ENCODE data around the gene ZNF385C.

The ZNF385C gene

DNA sequence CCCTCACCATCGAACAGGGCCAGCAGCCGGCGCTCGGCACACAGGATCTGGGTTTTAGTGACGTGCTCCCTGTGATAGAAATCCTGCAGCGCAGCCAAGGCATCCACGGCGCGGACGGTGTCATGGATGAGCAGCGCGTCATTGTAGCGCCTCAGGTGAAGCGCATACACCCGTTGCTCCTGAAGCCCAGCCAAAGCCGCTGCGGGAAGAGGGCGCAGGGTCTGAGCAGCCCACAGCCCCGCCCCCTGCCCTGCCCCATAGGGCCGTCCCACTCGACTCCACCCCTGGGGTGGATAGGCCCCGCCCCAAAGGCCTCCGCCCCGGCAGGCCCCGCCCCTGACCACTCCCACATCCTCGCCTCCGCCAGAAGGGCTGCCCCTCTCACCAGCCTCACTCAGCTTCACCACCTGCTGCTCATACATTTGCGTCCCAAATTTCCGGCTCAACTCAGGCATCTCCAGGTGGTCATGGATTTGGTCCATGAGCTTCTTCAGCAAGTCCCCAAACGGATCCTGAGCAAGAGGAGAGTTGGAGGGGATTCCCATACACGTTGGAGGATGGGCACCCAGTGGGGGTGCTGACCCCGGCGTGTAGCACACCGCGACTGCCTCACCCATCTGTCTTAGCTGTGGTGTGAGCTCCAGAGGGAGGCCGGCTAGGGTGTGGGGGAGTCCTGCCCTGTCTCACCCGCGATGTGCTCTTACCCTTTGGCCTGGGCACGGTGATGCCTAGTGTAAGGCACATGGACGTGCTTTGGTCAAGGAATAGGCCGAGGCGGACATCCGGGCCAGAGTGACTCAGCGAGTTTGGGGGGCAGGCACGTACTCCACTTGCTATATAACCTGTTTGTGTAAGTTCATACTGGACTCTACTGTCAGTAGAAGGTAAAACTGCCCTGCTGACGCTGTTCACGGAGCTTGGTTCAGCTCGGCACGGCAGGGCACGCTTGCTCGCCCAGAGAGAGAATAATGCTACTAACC is 9.6 kb upstream of the ZNF385C start:
- peak; percentile 93 for DNase-seq (ENCODE audit: low spot score)

DNA sequence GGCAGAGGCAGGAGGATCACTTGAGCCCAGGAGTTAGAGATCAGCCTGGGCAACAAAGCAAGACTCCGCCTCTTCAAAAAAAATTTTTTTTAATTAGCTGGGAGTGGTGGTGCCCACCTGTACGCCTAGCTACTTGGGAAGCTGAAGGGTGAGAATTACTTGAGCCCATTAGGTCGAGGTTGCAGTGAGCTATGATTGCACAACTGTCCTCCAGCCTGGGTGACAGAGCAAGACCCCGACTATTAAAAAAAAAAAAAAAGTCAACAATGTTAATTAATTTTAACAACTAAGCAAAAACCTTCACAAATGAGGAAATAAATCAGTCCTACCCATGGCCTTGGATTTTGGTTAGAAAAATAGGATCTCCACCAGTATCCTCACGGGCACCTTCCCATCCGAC is 8.9 kb upstream of the ZNF385C start:
- no peak for DNase-seq (ENCODE audit: low spot score)

DNA sequence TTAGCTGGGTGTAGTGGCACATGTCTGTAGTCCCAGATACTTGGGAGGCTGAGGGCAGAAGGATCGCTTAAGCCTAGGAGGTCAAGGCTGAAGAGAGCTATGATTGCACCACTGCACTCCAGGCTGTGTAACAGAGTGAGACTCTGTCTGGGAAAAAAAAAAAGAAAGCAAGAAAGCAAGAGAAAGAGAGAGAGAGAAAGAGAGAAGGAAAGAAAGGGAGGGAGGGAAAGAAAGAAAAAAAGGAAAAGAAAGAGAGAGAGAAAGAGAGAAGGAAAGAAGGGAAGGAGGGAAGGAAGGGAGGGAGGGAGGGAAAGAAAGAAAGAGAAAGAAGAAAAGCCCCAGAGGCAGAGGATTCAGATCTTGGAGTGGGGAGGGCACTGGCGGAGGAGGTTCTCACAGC is 7.7 kb upstream of the ZNF385C start:
- DNase-seq (ENCODE audit: low spot score) = no peak

DNA sequence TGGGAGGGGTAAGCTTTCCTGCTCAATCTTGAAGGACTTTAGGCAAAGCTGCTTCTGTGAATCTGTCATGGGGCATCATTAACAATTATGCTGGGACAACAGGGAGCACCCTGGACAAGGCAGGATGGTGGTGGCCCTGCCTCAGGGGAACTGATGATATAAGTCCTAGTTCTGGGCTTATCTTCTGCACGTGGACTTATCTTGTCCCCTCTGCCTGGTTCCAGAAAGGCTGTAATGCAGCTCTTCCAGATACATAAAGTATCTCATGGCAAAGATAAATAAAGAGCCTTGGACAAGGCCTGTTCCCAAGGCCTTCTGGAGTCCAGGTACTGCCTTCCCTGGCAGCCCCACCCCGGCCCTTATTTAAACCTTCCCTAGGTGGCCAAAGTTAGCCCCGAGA is 6.0 kb upstream of the ZNF385C start:
- no peak for DNase-seq (ENCODE audit: low spot score)

DNA sequence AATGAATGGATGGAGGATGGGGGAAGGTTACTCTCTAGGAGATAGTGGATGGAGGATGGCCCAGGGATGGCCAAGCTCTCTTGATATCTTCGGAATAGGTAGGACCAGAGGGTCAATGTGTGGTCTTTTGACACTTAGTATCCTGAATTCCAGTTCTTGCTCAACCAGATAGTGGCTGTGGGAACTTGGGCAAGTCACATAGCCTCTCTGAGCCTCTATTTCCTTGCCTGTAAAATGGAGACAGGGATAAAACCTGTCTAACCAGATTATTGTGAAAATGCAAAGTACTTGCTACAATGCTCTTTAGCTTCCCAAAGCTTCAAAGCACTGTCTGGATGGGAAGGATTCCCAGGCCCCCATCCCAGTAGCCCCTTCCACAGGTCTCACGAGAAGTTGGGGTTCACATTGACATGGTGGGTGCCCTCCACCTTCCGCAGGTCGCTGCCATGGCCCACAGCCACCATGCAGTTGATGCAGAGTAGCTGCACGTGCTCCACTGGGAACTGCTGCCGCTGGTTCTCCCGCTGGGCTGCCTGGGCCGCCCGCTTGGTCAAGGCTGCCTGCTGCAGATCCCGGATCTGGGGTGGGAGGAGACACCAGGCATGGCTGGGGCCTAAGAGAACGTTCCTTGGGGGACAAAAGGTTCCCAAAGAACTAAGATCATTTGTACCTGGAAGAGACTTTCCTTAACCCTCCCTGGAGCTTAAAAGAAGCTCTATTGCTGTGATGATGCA is 5.1 kb upstream of the ZNF385C start:
- no peak for DNase-seq (ENCODE audit: low spot score)

DNA sequence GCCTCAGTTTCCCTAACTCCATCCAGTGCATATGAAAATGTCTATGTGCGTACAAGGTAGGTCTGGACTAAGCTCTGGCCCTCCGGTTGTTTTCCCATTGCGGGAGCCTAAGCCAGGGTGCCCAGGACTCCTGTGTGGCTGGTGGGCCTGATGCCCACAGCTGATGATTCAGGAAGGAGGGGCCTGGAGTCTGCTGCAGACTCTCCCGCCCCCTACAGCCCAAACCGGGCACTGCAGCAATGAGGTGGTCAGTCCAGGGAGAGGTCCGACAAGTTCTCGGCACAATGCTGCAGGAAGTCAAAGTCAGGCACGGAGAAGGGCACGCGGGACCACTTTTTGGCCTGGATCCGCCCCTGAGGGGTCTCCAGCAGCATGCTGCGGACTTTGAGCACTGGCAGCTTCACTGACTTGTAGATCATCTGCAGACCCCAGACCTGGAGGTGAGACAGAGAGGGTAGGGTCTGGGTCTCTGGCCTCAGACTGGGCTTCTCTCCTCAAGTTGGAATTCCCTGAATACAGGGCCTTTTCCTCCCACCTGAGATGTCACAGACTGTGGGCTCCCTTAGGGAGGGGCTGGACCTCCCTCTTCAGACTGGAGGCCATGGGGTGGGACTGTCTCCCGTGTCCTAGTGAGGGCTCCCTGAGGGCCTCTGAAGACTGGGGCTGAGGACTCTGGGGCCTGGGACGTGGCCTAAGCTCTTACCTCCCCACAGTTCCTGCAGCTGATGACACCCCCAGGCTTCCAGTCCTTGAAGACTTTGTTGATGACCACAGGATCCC is 3.4 kb upstream of the ZNF385C start:
- peak; percentile 73 for DNase-seq (ENCODE audit: low spot score)

DNA sequence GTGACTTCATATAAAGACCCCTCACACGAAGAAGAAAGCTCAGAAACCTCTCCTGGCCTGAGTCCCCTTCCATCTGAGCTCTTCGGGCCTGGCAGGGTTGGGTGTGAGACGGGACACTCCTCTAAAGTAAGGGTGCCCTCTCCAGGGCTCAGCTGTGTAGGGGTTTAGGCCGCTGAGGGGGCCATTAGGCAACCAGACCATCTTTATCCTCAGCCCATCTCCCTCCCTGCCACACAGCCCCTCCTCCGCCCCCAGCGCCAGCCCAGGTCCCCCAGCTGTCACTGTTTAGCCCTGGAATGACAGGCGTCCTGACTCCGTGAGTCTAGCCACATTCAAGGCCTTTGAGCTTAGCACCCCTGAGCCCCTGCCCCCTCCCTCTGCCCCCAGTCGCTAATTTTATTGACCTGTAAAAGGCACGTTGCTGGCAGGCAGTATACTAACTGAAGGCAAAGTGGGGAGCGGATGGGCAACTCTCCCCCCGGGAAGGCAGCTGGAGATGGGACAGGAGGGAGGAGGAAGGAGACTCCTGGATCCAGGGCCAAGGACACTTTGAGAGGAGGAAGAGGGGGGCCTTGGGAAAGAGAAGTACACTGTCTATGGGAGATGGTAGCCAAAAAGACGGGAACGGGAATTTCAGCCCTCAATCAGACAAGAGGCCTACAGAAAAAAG is 592 bp upstream of the ZNF385C start:
- DNase-seq (ENCODE audit: low spot score) = no peak

DNA sequence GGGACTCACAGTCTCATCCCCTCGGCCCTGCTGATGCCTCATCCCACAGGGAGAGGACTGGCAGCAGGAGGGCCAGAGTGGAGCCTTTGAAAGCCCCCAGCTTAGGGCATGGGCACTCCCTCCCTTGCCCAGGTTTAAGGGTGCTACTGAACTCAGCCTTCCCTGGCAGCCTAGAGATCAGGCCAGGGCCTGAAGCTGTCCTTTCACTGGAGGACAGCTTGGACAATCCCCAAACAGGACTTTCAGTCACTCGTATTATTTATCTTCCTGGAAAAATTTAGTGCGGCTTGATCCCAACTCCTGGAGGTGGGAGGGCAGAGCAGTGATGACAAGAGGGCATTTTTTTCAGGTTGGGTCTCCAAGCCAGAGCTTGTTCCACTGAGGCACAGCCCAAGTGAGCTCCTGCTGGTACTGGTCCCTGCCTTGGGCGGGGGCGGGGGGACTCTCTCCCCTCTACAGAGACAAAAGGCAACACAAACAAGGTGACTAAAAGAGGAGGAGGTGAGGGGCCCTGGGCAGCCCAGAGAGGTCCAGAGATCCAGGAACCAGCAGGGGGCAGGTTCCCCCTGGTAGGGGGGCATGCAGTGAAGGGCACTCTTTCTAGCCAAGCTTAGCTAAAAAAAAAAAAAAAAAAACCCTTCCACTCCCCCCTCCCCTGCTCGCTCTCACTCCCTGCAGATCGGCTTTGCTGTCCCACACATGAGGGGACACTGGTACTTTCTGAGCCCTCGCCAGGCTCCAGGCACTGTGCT is 1.7 kb downstream of the ZNF385C start:
- DNase-seq (ENCODE audit: low spot score) = no peak

DNA sequence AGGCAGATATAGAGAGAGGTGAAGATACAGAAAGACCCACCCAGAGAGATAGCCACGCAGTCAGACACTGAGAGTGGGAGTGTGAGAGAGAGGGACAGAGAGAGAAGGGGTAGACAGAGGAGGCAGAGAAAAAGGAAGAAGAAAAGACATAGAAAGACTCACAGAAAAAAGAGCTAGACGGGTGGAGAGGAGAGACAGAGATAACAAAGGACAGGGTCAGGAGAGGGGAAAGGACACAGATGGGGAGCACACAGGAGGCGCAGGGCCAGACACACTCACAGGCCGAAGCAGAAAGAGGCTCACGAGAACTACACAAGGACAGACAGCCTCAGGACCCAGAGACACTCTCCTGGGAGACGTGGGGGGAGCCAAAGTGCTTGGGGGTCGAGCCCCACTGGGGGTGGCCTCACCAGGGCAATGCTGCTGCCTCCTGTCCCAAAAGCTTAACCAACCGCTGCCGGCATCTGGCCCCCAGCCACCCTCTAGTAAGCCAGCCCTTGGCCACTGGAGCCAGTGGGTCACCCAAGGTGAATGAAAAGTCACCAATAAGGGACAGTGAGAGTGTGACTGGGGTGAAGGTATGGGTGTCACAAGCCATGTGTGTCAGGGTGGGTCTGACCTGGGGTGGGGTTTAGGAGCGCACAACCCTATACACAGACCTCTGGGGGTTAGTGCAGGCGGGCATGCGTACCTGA is 3.8 kb downstream of the ZNF385C start:
- DNase-seq (ENCODE audit: low spot score) = no peak

DNA sequence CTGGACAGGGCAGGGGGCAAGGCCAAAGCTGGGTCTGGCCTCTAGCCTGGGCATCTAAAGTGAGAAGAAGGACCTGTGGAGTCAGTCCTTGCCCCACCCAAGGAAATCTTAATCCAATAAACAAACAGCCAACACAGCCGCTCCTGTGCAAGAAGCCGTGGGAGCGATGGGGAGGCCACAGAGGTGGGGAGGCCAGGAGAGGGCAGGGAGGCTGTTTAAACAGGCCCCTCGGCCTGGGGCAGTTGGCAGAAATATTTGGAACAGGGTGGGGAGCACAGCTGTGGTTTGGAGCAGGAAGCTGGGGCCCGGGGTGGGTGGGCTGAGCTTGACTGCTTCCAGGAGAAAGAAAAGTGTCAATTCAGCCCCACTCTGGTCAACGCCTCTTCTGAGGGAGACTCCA is 5.3 kb downstream of the ZNF385C start:
- no peak for DNase-seq (ENCODE audit: low spot score)

DNA sequence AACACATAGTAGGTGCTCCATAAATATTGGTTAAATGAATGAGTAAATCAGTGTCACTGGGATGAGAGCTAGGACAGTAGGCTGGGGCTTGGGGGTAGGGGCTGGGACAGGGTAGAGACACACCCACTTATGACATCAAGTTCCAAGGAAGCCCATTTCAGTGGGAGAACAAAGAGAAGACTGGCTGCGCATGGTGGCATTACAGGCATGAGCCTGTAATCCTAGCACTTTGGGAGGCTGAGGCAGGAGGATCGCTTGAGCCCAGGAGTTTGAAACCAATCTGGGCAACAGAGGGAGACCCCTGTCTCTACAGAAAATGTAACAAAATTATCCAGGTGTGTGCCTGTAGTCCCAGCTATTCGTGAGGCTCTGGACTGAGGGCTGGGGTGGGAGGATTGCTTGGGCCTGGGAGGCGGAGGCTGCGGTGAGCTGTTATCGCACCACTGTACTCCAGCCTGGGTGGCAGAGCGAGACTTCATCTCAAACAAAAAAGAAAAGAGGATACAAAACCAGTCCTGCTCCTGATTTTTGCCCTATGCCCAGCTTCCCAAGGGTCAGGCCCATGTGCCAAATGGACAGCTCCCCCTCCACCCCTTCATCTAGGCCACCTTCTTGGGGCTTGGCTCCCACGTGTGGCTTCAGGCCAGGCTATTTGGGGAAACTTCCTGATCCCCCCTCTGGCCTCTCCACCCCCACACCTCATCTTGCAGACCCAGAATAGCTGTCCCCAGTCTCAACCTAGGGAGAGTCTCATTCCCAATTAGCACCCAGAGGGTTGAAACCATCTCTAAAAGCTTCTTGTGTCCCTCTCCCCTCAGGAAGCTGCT is 7.1 kb downstream of the ZNF385C start:
- no peak for DNase-seq (ENCODE audit: low spot score)

DNA sequence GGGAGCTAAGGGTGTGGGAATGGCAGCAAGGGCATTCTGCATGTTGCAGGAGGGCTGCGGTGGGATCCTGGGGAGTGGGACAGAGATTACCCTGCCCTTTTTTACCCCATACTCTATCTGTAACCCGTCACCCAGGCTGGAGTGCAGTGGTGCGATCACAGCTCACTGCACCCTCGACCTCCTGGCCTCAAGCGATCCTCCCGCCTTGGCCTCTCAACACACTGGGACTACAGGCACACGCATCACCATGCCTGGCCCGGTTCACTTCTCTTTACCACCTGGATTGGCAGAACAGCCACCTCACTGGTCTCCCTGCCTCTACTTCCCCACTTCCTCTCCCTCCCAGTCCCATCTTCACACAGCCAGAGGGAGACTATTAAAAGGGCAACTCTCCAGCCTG is 9.5 kb downstream of the ZNF385C start:
- no peak for DNase-seq (ENCODE audit: low spot score)

DNA sequence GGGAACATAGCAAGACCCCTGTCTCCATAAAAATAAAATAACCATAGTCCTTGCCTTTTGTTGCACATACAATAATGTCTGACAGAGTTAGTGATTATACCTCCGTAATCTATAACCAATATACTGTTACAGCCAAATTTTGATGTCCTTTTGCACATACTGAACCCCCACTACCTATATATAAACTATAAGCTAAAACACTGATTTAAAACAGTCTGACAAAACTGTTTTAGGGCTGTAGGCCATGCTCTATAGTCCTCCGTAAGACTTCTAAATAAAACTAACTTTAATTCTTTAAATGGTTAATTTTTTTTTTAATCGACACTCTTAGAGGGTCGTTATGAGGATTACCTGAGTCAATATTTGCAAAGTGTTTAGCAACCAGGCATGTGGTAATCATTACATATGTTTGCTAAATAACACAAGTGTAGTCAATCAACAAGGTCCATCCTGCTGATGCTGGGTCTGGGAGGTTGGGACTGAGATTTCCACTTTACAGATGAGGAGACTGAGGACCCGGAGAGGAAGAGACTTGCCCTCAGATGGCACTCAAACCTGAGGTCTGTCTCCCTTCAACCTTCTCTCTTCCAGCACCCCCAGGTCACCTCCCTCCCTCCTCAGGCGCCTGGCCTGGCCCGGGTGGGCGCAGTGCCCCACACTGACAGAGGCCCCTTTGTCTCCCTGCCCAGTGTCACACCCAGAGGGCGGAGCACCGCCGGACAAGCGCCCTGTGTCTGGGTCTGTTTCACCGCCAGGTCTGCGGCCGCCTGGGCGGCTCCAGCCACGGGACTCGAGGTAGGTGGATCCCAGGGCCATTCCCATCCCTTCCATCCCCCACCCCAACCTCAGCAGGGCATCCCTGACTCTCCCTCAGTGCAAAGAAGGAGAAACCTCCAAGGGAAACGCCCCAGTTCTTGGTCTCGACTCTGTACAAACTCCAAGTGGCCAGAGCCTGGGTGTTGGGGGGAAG is 10.3 kb downstream of the ZNF385C start:
- DNase-seq (ENCODE audit: low spot score) = no peak

DNA sequence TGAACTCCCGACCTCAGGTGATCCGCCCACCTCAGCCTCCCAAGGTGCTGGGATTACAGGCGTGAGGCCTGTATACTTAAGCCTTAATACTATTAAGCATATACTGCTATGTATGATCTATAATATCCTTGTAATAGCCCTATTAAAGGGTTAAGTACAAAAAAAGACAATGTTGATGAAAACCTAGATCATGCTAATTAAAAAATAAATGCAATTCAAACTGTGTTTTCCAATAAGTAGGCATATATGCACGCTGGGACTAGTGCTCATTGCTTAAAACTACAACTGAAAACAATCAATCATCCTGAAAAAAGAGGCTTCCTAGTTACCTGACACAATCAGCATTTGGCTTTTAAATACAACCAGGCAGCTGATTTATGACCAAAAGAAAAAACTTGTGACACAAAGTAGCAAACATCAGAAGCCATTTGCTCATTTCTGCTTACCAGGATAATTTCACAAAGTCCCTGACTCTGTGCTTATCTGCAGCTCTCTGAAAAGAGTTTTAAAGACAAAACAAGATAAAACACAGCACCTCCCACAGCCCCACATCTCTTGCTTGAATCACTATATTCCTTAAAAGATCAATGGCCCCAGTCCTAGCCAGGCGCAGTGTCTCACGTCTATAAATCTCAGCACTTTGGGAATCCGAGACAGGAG is 11.1 kb downstream of the ZNF385C start:
- DNase-seq (ENCODE audit: low spot score) = no peak

DNA sequence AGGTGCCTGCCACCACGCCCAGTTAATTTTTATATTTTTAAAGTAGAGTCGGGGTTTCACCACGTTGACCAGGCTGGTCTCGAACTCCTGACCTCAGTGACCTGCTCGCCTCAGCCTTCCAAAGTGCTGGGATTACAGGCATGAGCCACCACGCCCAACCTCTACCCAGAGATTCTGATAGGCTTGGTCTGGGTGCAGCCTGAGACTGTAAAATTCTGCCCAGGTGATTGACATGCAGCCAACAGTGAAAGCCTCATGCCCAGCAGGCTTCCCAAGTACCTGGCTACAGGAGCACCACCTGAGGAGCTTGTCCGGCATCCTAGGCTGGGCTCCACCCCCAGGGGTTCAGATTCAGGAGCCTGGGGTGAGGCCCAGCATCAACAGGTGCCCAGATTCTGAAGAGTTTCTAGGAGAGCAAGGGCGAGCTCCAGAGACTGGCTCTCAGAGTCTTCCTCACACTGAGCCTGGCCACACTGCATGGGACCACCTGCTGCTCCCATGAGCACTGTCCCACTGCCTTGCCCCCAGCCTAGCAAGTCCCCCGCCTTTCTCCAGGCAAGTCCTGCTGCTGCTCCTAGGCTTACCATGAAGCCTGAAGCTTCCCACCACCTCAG is 16.6 kb downstream of the ZNF385C start:
- DNase-seq (ENCODE audit: low spot score) = no peak

DNA sequence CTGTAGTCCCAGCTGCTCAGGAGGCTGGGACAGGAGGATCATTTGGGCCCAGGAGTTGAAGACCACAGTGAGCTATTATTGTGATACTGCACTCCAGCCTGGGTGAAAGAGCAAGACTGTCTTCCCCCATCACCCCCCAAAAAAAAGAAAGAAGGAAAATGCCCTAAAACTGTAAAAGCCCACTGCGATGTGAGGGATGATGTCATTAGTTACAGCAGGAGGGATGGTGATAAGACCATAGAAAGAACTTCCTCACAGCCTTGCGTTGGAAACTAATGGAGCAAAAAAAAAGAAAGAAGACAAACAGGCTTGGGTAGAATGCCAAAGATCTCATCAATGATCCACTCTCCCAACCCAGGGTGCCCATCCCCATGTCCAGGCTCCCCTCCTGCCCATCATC is 18.7 kb downstream of the ZNF385C start:
- no peak for DNase-seq (ENCODE audit: low spot score)

DNA sequence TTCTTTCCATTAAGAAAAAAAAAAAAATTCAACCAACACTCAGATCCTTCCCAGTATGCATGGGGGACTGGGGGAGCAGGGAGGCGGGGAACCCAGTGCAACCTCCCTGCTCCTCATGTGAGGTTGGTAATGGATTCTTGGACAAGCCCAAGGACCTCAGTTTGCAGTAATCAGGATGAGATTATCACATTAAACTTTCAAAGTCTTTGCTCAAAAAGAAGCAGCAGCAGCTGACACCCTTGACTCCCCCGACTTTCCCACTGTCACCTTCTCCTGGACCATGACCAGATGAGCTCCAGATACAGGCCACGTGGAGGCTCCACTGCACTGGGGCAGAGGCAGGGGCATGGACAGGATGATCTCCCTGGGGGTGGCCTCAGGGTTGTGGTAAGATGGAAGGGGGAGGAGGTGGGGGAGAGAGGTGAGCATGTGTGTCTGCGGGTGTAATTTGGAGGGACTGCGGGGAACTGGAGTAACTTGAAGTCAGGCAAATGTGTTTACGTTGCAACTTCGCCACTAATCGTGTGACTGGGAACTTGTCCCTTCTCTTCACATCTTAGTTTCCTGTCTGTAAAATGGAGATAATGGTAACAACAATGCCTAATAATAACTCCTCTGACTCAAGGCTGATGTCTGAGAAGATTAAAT is 19.8 kb downstream of the ZNF385C start:
- no peak for DNase-seq (ENCODE audit: low spot score)
